PFSK-1 (cell line): ENCODE data around the gene ANXA1.

Experiments used
- FOXP2 ChIP-seq: optimal IDR thresholded peaks from 2 replicates; pipeline ENCODE3; 2011; ENCODE audit warnings: borderline replicate concordance, control low read depth, inconsistent platforms; ENCODE audit not compliant: insufficient read depth; ENCODE audit errors: extremely low read length, extremely low read depth
- POLR2AphosphoS5 ChIP-seq: IDR thresholded peaks from 2 replicates; pipeline ENCODE4 v1.6.1; 2012; ENCODE audit warnings: low read depth, mild to moderate bottlenecking, control low read depth, low read length, moderate library complexity
- SIN3A ChIP-seq: IDR thresholded peaks from 2 replicates; pipeline ENCODE4 v1.6.1; 2012; ENCODE audit warnings: mild to moderate bottlenecking, low read length, moderate library complexity, borderline replicate concordance; ENCODE audit not compliant: insufficient read depth
- TAF1 ChIP-seq: IDR thresholded peaks from 2 replicates; pipeline ENCODE4 v1.6.1; 2012; ENCODE audit warnings: low read length, control low read depth, borderline replicate concordance; ENCODE audit not compliant: insufficient read depth
- TF ChIP-seq, protein P1 (sequence below), 2 experiments: IDR thresholded peaks; 2 replicates each; pipeline versions ENCODE4 v1.6.1 to v1.8.0; 2011 to 2012; ENCODE audit warnings: low read depth in 2 of 2, low read length in 2 of 2, control low read depth in 1 of 2, inconsistent platforms in 1 of 2, mild to moderate bottlenecking in 1 of 2, moderate library complexity in 1 of 2; ENCODE audit not compliant: insufficient read depth in 1 of 2

The ANXA1 gene

DNA sequence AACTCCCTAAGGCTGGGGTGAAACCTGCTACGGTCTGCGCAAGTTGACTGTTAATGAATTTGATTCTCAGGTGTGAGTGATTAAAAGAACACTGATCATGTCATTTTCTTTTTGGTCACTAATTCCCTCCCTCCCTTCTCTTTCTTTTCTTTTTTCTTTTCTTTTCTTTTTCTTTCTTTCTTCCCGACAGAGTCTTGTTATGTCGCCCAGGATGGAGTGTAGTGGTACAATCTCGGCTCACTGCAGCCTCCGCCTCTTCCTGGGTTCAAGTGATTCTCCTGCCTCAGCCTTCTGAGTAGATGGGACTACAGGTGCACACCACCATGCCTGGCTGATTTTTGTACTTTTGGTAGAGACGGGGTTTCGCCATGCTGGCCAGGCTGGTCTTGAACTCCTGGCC is 2.6 kb downstream of the ANXA1 start:
- no peak for TF ChIP-seq FOXP2
- no peak for TF ChIP-seq TAF1
- TF ChIP-seq POLR2AphosphoS5: no peak
- TF ChIP-seq SIN3A: no peak
- TF ChIP-seq, protein P1, sequence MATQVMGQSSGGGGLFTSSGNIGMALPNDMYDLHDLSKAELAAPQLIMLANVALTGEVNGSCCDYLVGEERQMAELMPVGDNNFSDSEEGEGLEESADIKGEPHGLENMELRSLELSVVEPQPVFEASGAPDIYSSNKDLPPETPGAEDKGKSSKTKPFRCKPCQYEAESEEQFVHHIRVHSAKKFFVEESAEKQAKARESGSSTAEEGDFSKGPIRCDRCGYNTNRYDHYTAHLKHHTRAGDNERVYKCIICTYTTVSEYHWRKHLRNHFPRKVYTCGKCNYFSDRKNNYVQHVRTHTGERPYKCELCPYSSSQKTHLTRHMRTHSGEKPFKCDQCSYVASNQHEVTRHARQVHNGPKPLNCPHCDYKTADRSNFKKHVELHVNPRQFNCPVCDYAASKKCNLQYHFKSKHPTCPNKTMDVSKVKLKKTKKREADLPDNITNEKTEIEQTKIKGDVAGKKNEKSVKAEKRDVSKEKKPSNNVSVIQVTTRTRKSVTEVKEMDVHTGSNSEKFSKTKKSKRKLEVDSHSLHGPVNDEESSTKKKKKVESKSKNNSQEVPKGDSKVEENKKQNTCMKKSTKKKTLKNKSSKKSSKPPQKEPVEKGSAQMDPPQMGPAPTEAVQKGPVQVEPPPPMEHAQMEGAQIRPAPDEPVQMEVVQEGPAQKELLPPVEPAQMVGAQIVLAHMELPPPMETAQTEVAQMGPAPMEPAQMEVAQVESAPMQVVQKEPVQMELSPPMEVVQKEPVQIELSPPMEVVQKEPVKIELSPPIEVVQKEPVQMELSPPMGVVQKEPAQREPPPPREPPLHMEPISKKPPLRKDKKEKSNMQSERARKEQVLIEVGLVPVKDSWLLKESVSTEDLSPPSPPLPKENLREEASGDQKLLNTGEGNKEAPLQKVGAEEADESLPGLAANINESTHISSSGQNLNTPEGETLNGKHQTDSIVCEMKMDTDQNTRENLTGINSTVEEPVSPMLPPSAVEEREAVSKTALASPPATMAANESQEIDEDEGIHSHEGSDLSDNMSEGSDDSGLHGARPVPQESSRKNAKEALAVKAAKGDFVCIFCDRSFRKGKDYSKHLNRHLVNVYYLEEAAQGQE (IDR thresholded peaks at IDR 0.05; ENCODE audit: insufficient read depth in 1 of 2, low read depth in 2 of 2, low read length in 2 of 2): no peak

DNA sequence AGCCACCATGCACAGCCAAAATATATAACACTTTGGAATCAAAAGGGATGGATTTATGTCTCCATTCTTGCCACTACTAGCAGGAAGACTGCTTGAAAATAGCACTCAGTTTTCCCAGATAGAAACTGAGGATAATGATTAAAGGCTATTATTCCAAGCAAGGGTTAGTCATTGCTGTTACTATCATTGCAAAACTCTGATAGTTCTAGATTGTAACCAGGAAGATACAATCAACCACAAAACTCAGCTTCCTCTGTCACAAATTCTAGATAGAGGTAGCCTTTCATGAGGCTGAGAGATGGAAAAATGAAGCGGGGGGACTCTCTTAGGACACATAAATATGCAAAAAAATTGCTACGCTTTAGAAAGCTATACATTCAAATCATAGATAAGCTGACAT is 3.1 kb downstream of the ANXA1 start:
- TF ChIP-seq POLR2AphosphoS5: no peak
- TF ChIP-seq TAF1: no peak

DNA sequence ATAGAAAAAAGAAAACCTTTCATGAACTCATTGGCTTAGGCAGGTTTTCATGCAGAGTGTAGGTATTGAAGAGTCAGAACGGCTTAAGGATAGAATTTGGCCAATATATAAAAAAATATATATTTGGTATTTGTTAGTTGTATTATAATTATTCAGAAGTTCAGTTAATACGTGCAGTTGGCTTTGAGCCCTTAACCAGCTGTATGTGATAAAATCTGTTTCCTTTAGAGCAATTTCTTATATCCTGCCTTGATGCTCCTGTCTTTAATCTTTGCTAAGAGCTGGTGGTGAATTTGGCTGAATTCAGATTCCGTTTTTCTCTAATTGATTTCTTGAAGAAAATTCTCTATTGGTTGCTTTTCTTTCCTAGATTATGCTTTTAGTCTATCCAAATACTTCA is 3.7 kb downstream of the ANXA1 start:
- TF ChIP-seq POLR2AphosphoS5: no peak
- TF ChIP-seq FOXP2: no peak
- TF ChIP-seq, protein P1 (IDR thresholded peaks at IDR 0.05; ENCODE audit: insufficient read depth in 1 of 2, low read depth in 2 of 2, low read length in 2 of 2): no peak
- TF ChIP-seq SIN3A: no peak
- TF ChIP-seq TAF1: no peak

DNA sequence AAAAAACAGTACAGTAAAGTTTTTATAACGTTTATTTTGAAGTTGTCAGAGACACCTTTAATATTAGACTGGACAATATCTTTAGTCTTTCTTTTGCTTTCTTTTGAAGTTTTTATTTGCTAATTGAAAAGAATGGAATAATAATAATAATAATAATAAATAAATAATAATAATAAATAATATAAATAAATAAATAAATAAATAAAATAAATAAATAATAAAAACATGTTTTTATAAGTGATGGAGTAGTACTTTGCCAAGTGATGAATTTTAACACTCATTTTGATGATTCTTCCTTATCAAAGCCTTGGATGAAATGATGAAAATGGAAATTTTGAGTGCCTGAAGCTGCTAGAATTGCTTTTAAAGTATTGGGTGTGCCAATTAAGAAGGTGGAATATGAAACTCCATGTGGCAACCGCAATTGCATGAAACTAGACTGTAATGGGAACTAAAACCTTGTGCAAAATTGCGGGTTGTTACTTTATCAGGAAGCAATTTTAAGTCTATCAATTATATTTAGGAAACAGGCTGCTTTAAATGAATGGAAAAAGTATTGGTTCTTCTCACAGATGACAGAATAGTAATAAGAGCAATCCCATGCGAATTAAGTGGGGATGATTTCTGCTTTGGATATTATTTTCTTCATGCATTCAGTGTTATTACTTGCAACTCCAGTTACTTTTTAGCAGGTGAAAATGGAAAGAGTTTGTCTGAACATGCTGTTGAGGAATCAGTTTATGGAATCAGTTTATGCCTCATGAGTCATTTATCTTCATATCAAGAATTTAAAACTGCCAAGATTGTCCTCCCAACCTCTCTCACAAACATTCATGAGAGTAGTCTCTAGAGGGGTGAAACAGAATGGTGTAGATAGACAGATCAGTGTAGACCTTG is 4.6 kb downstream of the ANXA1 start:
- TF ChIP-seq SIN3A: no peak
- TF ChIP-seq, protein P1 (IDR thresholded peaks at IDR 0.05; ENCODE audit: insufficient read depth in 1 of 2, low read depth in 2 of 2, low read length in 2 of 2): no peak
- no peak for TF ChIP-seq FOXP2
- no peak for TF ChIP-seq TAF1
- no peak for TF ChIP-seq POLR2AphosphoS5

DNA sequence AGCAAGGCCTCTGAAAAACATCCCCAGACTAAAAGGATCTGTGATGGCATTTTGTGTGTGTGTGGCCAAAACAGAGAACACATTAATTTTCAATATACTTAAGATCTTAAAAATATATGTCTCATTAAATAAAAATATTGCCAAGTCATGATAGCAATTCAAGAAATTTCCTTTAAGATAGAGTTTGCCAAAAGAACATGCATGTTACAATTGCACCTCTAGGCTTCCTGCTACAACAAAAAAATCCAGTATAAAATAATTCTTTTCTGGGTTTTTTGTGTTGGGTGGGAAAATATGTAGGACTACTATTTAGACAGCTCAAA is 5.2 kb downstream of the ANXA1 start:
- TF ChIP-seq, protein P1 (IDR thresholded peaks at IDR 0.05; ENCODE audit: insufficient read depth in 1 of 2, low read depth in 2 of 2, low read length in 2 of 2): no peak
- TF ChIP-seq SIN3A (no peak), TAF1 (no peak), FOXP2 (no peak), POLR2AphosphoS5 (no peak)
